Panc1 (cell line): ENCODE data around the gene SLC13A5. TPM values are rescaled to one million over a fixed set of nuclear protein-coding genes. Genes with fewer than 3 reads are reported as not detected.
A peak's percentile ranks its signal among the peaks of the same experiment; 100 is the strongest.
"Not testable (repeated sequence)": the region's sequence is repeated elsewhere in the genome, so short reads cannot be mapped to it uniquely, and the experiment has no call there.

ENCODE experiments used
- ATAC-seq: fragments of 200-7000 bp; cut with Tn5 transposase; 2 replicates; pipeline ENCODE4 v1.9.1; 2020; ENCODE audit warnings: mild to moderate bottlenecking, moderate library complexity
- BruUV-seq: library from RNA; stranded (reverse); fragments of 400-500 nt; replicated peaks from 2 replicates; lab custom pipeline; 2021; lab: Mats Ljungman, UMichigan
- CTCF ChIA-PET: fragments of 300-600 bp; sonication (Branson Sonifier 250); formaldehyde crosslinking; loops from one replicate; lab custom pipeline; 2022; ENCODE audit warnings: antibody characterized with exemption; lab: Charles Lee
- POLR2A ChIA-PET: fragments of 300-600 bp; sonication (Branson Sonifier 250); formaldehyde crosslinking; loops from one replicate; lab custom pipeline; 2022; ENCODE audit warnings: antibody characterized with exemption; lab: Charles Lee
- DNase-seq: peaks from one replicate; pipeline ENCODE4 v3.0.0-alpha.2; 2010; ENCODE audit warnings: low read depth, low spot score
- H3K27ac ChIP-seq: 2 replicates; pipeline ENCODE4 v1.5.1; 2011; ENCODE audit warnings: mild to moderate bottlenecking, low read length, inconsistent platforms
- H3K27me3 ChIP-seq: fragments of 200-500 bp; sonication (Bioruptor generic); 2 replicates; pipeline ENCODE4 v1.6.0; 2014; ENCODE audit warnings: low read length, inconsistent platforms; ENCODE audit not compliant: control insufficient read depth, insufficient read depth
- H3K36me3 ChIP-seq: fragments of 200-500 bp; sonication (Bioruptor generic); 2 replicates; pipeline ENCODE4 v1.5.1; 2014; ENCODE audit warnings: inconsistent platforms, mild to moderate bottlenecking, low read length, moderate library complexity; ENCODE audit not compliant: control insufficient read depth, insufficient read depth
- H3K4me1 ChIP-seq: 2 replicates; pipeline ENCODE4 v1.5.1; 2011; ENCODE audit warnings: inconsistent platforms, mild to moderate bottlenecking, low read length, moderate library complexity; ENCODE audit not compliant: control insufficient read depth, insufficient read depth
- H3K4me3 ChIP-seq, 2 experiments: 2 replicates each; pipeline ENCODE4 v1.5.1; 2011 to 2012; ENCODE audit warnings: low read depth in 2 of 2, low read length in 2 of 2, mild to moderate bottlenecking in 2 of 2, inconsistent platforms in 1 of 2, moderate library complexity in 1 of 2
- H3K9me3 ChIP-seq: fragments of 200-500 bp; sonication (Bioruptor generic); 2 replicates; pipeline ENCODE4 v1.5.1; 2014; ENCODE audit warnings: low read depth, mild to moderate bottlenecking, inconsistent platforms, low read length, moderate library complexity; ENCODE audit not compliant: control insufficient read depth, insufficient read depth
- POLR2AphosphoS5 ChIP-seq: IDR thresholded peaks from 2 replicates; pipeline ENCODE4 v1.6.1; 2012; ENCODE audit warnings: mild to moderate bottlenecking, low read depth, low read length, moderate library complexity
- REST ChIP-seq, 2 experiments: IDR thresholded peaks; 2 replicates each; pipeline ENCODE4 v1.6.1; 2011 to 2012; ENCODE audit warnings: low read depth in 2 of 2, control low read depth in 1 of 2, low read length in 1 of 2, mild to moderate bottlenecking in 1 of 2, moderate library complexity in 1 of 2; ENCODE audit not compliant: insufficient read depth in 1 of 2
- SIN3A ChIP-seq: IDR thresholded peaks from 2 replicates; pipeline ENCODE4 v1.6.1; 2012; ENCODE audit warnings: low read depth, mild to moderate bottlenecking, low read length, moderate library complexity, borderline replicate concordance; ENCODE audit not compliant: insufficient read depth
- TCF7L2 ChIP-seq: IDR thresholded peaks from 2 replicates; pipeline ENCODE4 v1.6.1; 2011; ENCODE audit warnings: mild to moderate bottlenecking, low read depth, low read length, inconsistent platforms
- in situ Hi-C: cut with HindIII; loops from 2 replicates; pipeline ENCODE4 v1.10.0; 2016; ENCODE audit warnings: low sequenced_read_pairs, low pct_unique_long_range_greater_than_20kb
- intact Hi-C: fragments of 100-400 bp; cut with micrococcal nuclease; formaldehyde crosslinking; loops from one replicate; pipeline ENCODE4 v1.10.0; 2022; ENCODE audit not compliant: unreplicated experiment
- total RNA-seq: library from RNA; stranded (reverse); gene quantifications from one replicate; pipeline ENCODE4 v1.2.1, GENCODE V29; 2021; ENCODE audit not compliant: unreplicated experiment
- TF ChIP-seq, protein P1 (sequence below): fragments of 450-650 bp; IDR thresholded peaks from 2 replicates; pipeline ENCODE4 v1.5.1; 2017; ENCODE audit warnings: mild to moderate bottlenecking

SLC13A5 gene
- total RNA-seq, 1 experiment from 2014 or later, result 0.26 TPM

DNA sequence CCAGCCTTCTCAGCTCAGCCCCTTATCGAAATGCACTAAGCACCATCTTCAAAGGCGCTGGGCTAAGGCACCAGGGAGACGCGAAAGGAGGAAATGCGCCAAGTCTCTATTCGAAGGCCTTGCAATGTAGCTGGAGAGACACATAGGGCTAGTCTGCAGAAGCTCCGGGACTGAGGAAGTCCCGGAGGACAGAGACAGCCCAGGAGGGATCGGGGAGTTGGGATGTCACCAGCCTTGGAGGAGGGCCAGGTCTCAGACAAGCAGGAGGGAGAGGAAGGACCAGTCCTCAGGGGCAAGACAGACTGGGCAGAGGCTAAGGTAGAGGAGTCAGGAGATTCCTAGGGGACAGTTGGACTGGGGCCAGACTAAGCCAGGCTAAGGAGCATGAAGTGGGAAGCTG, 53.1 kb downstream of the SLC13A5 start:
- ChIA-PET POLR2A (no interaction called here), CTCF (no interaction called here)
- ATAC-seq (no peak), DNase-seq (no peak)
- H3K4me1 ChIP-seq, result no peaks in the 10 kb centered on the region
- intact Hi-C loops (no loop called here), in situ Hi-C loops (no loop called here)
- peaks cover 3% of the 10 kb centered on the region; the same call in 1 of the 2 replicates for H3K27me3 ChIP-seq
- no TSS peak for BruUV-seq
- no peaks in the 10 kb centered on the region for H3K9me3 ChIP-seq
- TF ChIP-seq POLR2AphosphoS5, result no peak
- TF ChIP-seq, protein P1, sequence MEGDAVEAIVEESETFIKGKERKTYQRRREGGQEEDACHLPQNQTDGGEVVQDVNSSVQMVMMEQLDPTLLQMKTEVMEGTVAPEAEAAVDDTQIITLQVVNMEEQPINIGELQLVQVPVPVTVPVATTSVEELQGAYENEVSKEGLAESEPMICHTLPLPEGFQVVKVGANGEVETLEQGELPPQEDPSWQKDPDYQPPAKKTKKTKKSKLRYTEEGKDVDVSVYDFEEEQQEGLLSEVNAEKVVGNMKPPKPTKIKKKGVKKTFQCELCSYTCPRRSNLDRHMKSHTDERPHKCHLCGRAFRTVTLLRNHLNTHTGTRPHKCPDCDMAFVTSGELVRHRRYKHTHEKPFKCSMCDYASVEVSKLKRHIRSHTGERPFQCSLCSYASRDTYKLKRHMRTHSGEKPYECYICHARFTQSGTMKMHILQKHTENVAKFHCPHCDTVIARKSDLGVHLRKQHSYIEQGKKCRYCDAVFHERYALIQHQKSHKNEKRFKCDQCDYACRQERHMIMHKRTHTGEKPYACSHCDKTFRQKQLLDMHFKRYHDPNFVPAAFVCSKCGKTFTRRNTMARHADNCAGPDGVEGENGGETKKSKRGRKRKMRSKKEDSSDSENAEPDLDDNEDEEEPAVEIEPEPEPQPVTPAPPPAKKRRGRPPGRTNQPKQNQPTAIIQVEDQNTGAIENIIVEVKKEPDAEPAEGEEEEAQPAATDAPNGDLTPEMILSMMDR, result no peak
- H3K36me3 ChIP-seq, result no peaks in the 10 kb centered on the region
- no peak overlapping the region for H3K27ac ChIP-seq
- H3K4me3 ChIP-seq, result no peak overlapping the region

DNA sequence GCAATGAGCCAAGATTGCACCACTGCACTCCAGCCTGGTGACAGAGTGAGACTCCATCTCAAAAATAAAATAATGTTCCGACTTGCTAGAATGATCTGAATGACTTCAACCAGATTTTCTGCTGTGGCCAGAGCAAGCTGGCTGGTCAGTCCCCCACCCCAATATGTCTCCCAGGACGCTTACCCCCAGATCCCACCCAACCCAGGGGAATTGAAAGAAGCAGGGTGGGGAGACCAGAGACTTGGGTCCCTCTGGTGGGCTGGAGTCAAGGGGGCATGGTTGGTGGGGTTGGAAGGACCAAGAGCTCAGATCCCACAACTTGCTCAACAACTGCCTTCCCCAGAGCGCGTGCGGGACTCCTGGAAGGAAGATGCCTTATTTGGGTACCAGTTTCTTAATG, 54.8 kb downstream of the SLC13A5 start:
- H3K4me3 ChIP-seq, BruUV-seq, CTCF ChIA-PET, H3K27ac ChIP-seq, intact Hi-C loops, ATAC-seq, H3K9me3 ChIP-seq, DNase-seq, H3K27me3 ChIP-seq, H3K4me1 ChIP-seq, POLR2A ChIA-PET, H3K36me3 ChIP-seq, in situ Hi-C loops: not testable (repeated sequence)

DNA sequence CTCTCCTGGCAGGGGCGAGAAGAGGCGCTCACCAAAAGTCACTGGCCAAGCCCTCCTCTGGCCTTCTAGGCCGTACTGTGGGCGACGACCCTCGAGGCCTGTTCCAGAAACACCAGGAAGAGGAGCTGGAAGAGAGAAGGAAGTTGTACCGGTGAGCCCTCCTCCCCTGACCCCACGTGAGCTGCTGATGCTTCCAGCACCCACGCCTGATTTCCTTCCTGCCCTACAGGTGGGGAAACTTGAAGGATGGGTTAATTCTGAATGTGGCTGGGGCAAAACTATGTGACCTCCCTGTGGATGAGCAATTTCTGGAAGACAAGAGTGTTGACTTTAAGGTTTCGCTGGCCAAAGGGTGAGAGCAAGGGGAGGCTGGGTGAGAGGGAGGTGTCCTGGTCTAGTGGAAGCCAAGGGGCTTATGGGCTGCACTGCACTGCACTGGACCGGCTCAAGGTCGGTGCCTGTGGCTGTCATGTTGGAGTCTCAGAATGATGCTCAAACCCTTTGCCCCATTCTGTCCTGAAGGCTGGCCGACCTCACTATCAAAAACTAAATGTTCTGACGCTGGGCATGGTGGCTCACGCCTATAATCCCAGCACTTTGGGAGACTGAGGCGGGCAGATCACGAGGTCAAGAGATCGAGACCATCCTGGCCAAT, 55.4 kb downstream of the SLC13A5 start:
- no peak for TF ChIP-seq POLR2AphosphoS5
- no peak for TF ChIP-seq TCF7L2
- TF ChIP-seq SIN3A, result no peak
- TF ChIP-seq, protein P1, result no peak
- TF ChIP-seq REST (IDR thresholded peaks at IDR 0.05; ENCODE audit: insufficient read depth in 1 of 2, low read depth in 2 of 2, low read length in 1 of 2), result no peak
- Histone ChIP-seq H3K27ac (no peak overlapping the region), H3K4me3 (no peak overlapping the region), H3K9me3 (no peaks in the 10 kb centered on the region), H3K36me3 (no peaks in the 10 kb centered on the region), H3K4me1 (peaks cover 13% of the 10 kb centered on the region; the same call in 1 of the 2 replicates), H3K27me3 (peaks cover 3% of the 10 kb centered on the region; the same call in 1 of the 2 replicates)
- DNase-seq, result no peak
- ATAC-seq, result no peak
- intact Hi-C loops, result no loop called here
- ChIA-PET CTCF (no interaction called here), POLR2A (no interaction called here)
- no TSS peak for BruUV-seq
- in situ Hi-C loops, result no loop called here

DNA sequence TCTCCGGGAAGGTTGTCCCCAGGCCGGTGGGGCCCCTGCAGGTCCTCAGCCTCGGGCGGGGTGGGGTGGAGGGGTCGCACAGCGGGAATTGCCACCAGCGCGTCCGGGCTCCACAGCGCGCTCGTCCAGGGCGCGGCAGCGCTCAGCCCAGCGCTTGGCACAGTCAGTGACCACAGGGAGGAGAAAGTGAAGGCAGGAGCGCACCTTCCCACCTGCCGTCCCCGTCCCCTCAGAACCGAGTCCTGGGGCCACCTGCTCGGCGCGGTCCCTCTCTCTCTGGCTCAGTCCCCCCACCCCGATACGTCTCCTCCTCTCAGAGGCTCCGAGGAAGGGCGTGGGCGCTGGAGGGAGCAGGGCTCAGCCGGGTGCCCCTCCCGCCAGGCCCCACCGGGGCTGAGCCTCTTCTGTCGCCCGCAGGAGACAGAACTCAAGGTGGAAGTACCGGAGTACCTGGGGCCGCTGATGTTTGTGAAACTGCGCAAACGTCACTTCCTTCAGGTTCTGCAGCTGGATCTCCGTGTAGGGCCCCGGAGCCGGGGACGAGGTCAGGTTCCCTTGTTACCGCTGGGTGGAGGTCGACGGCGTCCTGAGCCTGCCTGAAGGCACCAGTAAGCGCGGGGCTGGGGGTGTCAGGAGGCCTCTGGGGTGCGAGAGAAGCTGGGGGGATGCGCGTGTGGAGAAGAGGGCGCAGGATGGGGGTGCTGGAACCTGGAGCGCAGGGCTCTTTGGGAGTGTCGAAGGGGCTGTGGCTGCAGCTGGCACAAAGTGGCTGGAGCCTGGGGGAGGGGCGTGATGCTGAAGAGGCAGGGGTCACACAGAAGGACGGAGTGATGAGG, 56.2 kb downstream of the SLC13A5 start:
- H3K4me3 ChIP-seq, in situ Hi-C loops, H3K9me3 ChIP-seq, BruUV-seq, POLR2A ChIA-PET, H3K27me3 ChIP-seq, H3K36me3 ChIP-seq, DNase-seq, intact Hi-C loops, CTCF ChIA-PET, H3K27ac ChIP-seq: not testable (repeated sequence)
- peak; percentile 28; the same call in 1 of the 2 replicates for ATAC-seq
- H3K4me1 ChIP-seq, result peaks cover 17% of the 10 kb centered on the region; the same call in 1 of the 2 replicates
